ENCODE results near the gene ATP11A.

ATP11A gene

DNA sequence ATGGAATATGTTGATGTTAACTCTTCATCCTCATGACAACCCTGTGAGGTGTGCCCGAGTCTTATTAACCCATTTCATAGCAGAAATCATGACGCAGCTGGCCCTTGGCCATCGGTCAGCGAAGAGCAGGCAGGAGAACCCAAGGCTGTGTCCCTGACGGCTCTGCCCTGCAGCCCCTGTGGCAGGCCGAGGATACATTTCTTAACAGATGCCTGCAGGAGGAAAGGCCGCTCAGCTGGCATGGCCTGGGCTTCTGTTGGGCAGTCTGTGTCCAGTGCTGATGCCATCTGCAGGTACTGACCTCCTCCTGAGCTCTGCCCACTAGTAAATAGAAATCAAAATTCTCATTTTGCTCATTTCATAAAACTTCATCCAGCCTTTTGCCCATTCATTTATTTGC lies 243.8 kb downstream of the ATP11A start:
- H3K4ac ChIP-seq (ENCODE audit: low read depth in 1 of 2, low read length in 2 of 2): no peak overlapping the region
- H3K36me3 ChIP-seq (ENCODE audit: control insufficient read depth in 1 of 2, insufficient read depth in 2 of 2, low read depth in 1 of 2, low read length in 2 of 2): no peaks in the 10 kb centered on the region
- H2BK5ac ChIP-seq (ENCODE audit: low read depth, low read length, poor library complexity, severe bottlenecking): no peak overlapping the region
- H3K4me3 ChIP-seq (ENCODE audit: insufficient read depth in 1 of 2, low read depth in 1 of 2, low read length in 2 of 2): no peak overlapping the region
- no peak overlapping the region for H3K23ac ChIP-seq (ENCODE audit: low read length in 2 of 2)
- peaks cover 12 to 72% of the 10 kb centered on the region in 2 experiments for H3K27me3 ChIP-seq (ENCODE audit: control insufficient read depth in 1 of 2, insufficient read depth in 1 of 2, low read length in 2 of 2)
- H2BK120ac ChIP-seq (ENCODE audit: low read depth, low read length): no peak overlapping the region
- peaks cover 18% of the 10 kb centered on the region for H3K4me1 ChIP-seq (ENCODE audit: control insufficient read depth, insufficient read depth, low read depth, low read length)
- no peak overlapping the region for H3K9ac ChIP-seq (ENCODE audit: low read length)
- no peak overlapping the region for H2BK12ac ChIP-seq (ENCODE audit: low read length in 2 of 2)
- no peak overlapping the region for H2AFZ ChIP-seq (ENCODE audit: low read depth, low read length)
- H4K8ac ChIP-seq (ENCODE audit: low read length): no peak overlapping the region
- H3K27ac ChIP-seq (ENCODE audit: low read length, poor library complexity, severe bottlenecking): no peak overlapping the region
- DNase-seq: no peak
- H3K18ac ChIP-seq (ENCODE audit: low read depth in 1 of 2, low read length in 2 of 2): no peak overlapping the region
- no peak overlapping the region for H3K14ac ChIP-seq (ENCODE audit: low read length in 2 of 2)
- H2BK15ac ChIP-seq (ENCODE audit: low read depth, poor library complexity, severe bottlenecking): no peak overlapping the region
- H3K79me1 ChIP-seq (replicated peaks; ENCODE audit: low read length, poor library complexity, severe bottlenecking): peaks cover 1% of the 10 kb centered on the region
- 83% methylated on average over 7 of the region's 7 CpGs for WGBS
- H3K9me3 ChIP-seq (ENCODE audit: control insufficient read depth, low read length): no peaks in the 10 kb centered on the region
- no peak overlapping the region for H4K91ac ChIP-seq (ENCODE audit: low read length)
- no peak overlapping the region for H3K4me2 ChIP-seq (ENCODE audit: low read length, poor library complexity, severe bottlenecking)
- H2AK5ac ChIP-seq (ENCODE audit: low read length, severe bottlenecking): no peak overlapping the region

DNA sequence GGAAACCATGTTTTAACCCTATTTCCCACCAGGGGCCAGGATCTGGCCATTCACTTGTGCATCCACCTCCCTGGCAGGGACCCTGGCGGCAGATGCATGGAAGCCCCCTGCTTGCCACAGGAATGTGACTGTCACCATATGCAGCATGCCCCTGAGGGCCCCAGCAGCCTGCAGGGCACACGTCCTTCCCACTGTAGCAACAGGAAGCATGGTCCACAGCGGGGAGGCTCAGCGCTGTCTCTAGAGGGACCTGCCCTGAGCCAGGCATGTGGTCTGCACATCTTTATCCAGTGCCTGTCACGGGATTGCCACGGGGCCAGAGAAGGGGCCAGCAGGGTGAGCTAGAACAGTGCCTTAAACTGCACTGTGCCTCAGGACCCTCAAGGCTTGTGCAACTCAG lies 244.2 kb downstream of the ATP11A start:
- 33% methylated on average over 6 of the region's 6 CpGs for WGBS
- Histone ChIP-seq H3K79me1 (replicated peaks; ENCODE audit: low read length, poor library complexity, severe bottlenecking) (peaks cover 1% of the 10 kb centered on the region), H2AFZ (ENCODE audit: low read depth, low read length) (no peak overlapping the region), H2BK12ac (ENCODE audit: low read length in 2 of 2) (no peak overlapping the region), H4K8ac (ENCODE audit: low read length) (no peak overlapping the region), H3K14ac (ENCODE audit: low read length in 2 of 2) (no peak overlapping the region), H3K4me1 (ENCODE audit: control insufficient read depth, insufficient read depth, low read depth, low read length) (peaks cover 18% of the 10 kb centered on the region), H3K23ac (ENCODE audit: low read length in 2 of 2) (no peak overlapping the region), H3K27ac (ENCODE audit: low read length, poor library complexity, severe bottlenecking) (no peak overlapping the region), H3K36me3 (ENCODE audit: control insufficient read depth in 1 of 2, insufficient read depth in 2 of 2, low read depth in 1 of 2, low read length in 2 of 2) (no peaks in the 10 kb centered on the region), H2BK5ac (ENCODE audit: low read depth, low read length, poor library complexity, severe bottlenecking) (no peak overlapping the region), H3K18ac (ENCODE audit: low read depth in 1 of 2, low read length in 2 of 2) (no peak overlapping the region), H3K4me2 (ENCODE audit: low read length, poor library complexity, severe bottlenecking) (no peak overlapping the region), H2BK15ac (ENCODE audit: low read depth, poor library complexity, severe bottlenecking) (no peak overlapping the region), H2BK120ac (ENCODE audit: low read depth, low read length) (no peak overlapping the region), H3K9me3 (ENCODE audit: control insufficient read depth, low read length) (no peaks in the 10 kb centered on the region), H3K9ac (ENCODE audit: low read length) (no peak overlapping the region), H2AK5ac (ENCODE audit: low read length, severe bottlenecking) (no peak overlapping the region), H3K4ac (ENCODE audit: low read depth in 1 of 2, low read length in 2 of 2) (no peak overlapping the region), H3K4me3 (ENCODE audit: insufficient read depth in 1 of 2, low read depth in 1 of 2, low read length in 2 of 2) (no peak overlapping the region), H3K27me3 (ENCODE audit: control insufficient read depth in 1 of 2, insufficient read depth in 1 of 2, low read length in 2 of 2) (peaks cover 10 to 71% of the 10 kb centered on the region in 2 experiments), H4K91ac (ENCODE audit: low read length) (peak overlapping the region; percentile 0)
- DNase-seq: no peak

Data from mesenchymal stem cell (in vitro differentiated cells and primary cell).